ENCODE data around the gene TAS1R3.

DNA sequence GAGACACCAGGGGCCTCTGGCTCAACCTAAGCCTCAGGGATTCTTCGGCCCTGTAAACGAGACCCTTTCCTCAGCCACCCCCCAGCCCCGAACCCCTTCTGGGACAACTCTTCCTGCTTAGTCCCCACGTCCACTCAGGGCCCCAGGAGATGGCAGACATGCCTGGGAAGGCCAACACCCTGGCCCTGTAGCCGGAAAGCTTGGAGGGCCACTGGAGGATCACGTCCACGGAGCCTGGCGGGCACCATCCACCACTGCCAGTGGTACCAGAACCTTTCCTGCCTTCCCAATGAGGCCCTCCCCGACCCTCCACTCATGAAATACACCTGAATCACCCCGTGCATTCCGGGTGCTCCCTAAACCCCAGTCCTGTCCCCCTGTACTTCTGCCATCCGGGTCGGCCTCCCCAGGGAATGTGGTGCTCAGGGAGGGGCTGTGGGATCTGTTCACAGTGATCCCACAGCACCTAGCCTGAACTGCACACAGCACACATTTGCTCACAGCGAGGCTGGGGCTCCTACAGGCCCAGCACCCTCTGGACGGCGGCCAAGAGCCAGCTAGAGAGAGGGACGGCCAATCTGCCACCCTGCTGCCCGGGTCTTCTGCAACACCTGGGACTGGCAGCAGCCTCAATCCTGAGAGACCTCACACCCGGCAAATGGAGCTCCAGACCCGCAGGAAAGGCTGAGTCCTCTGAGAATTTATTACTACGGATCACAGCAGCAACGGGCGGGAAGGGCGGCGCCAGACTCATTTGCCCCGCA is 42.2 kb downstream of the TAS1R3 start:
- TF ChIP-seq, protein P1, sequence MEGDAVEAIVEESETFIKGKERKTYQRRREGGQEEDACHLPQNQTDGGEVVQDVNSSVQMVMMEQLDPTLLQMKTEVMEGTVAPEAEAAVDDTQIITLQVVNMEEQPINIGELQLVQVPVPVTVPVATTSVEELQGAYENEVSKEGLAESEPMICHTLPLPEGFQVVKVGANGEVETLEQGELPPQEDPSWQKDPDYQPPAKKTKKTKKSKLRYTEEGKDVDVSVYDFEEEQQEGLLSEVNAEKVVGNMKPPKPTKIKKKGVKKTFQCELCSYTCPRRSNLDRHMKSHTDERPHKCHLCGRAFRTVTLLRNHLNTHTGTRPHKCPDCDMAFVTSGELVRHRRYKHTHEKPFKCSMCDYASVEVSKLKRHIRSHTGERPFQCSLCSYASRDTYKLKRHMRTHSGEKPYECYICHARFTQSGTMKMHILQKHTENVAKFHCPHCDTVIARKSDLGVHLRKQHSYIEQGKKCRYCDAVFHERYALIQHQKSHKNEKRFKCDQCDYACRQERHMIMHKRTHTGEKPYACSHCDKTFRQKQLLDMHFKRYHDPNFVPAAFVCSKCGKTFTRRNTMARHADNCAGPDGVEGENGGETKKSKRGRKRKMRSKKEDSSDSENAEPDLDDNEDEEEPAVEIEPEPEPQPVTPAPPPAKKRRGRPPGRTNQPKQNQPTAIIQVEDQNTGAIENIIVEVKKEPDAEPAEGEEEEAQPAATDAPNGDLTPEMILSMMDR (IDR thresholded peaks at IDR 0.05; ENCODE audit: poor library complexity, severe bottlenecking), result no peak
- TF ChIP-seq, protein P2, sequence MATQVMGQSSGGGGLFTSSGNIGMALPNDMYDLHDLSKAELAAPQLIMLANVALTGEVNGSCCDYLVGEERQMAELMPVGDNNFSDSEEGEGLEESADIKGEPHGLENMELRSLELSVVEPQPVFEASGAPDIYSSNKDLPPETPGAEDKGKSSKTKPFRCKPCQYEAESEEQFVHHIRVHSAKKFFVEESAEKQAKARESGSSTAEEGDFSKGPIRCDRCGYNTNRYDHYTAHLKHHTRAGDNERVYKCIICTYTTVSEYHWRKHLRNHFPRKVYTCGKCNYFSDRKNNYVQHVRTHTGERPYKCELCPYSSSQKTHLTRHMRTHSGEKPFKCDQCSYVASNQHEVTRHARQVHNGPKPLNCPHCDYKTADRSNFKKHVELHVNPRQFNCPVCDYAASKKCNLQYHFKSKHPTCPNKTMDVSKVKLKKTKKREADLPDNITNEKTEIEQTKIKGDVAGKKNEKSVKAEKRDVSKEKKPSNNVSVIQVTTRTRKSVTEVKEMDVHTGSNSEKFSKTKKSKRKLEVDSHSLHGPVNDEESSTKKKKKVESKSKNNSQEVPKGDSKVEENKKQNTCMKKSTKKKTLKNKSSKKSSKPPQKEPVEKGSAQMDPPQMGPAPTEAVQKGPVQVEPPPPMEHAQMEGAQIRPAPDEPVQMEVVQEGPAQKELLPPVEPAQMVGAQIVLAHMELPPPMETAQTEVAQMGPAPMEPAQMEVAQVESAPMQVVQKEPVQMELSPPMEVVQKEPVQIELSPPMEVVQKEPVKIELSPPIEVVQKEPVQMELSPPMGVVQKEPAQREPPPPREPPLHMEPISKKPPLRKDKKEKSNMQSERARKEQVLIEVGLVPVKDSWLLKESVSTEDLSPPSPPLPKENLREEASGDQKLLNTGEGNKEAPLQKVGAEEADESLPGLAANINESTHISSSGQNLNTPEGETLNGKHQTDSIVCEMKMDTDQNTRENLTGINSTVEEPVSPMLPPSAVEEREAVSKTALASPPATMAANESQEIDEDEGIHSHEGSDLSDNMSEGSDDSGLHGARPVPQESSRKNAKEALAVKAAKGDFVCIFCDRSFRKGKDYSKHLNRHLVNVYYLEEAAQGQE (IDR thresholded peaks at IDR 0.05; ENCODE audit: borderline replicate concordance), result no peak

Measured in neural cell (in vitro differentiated cells).